Mucosa of descending colon (tissue), 3 donors: ENCODE data around the gene TADA3. TPM values are rescaled to one million over a fixed set of nuclear protein-coding genes. Genes with fewer than 3 reads are reported as not detected.

Source experiments
- ATAC-seq: fragments of 200-7000 bp; cut with Tn5 transposase; one replicate; pipeline ENCODE4 v1.9.1; 2020; ENCODE audit warnings: mild to moderate bottlenecking, moderate library complexity
- DNase-seq, 3 donors: peaks; one replicate each; pipeline ENCODE4 v3.0.0-alpha.2; 2020
- H3K36me3 ChIP-seq: fragments of 200-600 bp; one replicate; pipeline ENCODE4 v1.8.0; 2021; ENCODE audit warnings: low read depth, mild to moderate bottlenecking
- H3K4me1 ChIP-seq: fragments of 200-600 bp; one replicate; pipeline ENCODE4 v1.8.0; 2021; ENCODE audit warnings: low read depth, mild to moderate bottlenecking
- H3K4me3 ChIP-seq: fragments of 200-600 bp; one replicate; pipeline ENCODE4 v1.8.0; 2021; ENCODE audit warnings: mild to moderate bottlenecking
- H3K9me3 ChIP-seq: fragments of 200-600 bp; one replicate; pipeline ENCODE4 v1.8.0; 2021; ENCODE audit warnings: mild to moderate bottlenecking
- intact Hi-C, 2 donors: fragments of 100-400 bp; cut with DNase I in 1 of 2; cut with micrococcal nuclease in 1 of 2; formaldehyde crosslinking; loops; one replicate each; pipeline versions ENCODE4 v1.11.0 to v1.11.1; 2022; cut with DNase I, micrococcal nuclease
- total RNA-seq, 3 donors: library from RNA; stranded (reverse); fragmentation: NEBNext Ultra II Directional in 2 of 3; extraction: Animal tissue kit (Norgen Biotek cat#: 25700) in 2 of 3; gene quantifications; one replicate each; pipeline versions ENCODE4 v1.2.1 to v1.2.4, GENCODE V29; 2021 to 2023
- TF ChIP-seq, protein P1 (sequence below): fragments of 200-600 bp; IDR thresholded peaks from one replicate; pipeline ENCODE4 v1.8.0; 2022; ENCODE audit warnings: antibody characterized with exemption, mild to moderate bottlenecking
- donor health status: DM: no; HTN: no; CAD: no; lungs with moderate emphysema.
- donor health status: DM: no; HTN: no; CAD: no.
- donor health status: DM: no; HTN: yes; CAD: no.

TADA3 gene
- total RNA-seq, 3 donors from 2014 or later = 63.0 to 66.1 (median 63.2) TPM

DNA sequence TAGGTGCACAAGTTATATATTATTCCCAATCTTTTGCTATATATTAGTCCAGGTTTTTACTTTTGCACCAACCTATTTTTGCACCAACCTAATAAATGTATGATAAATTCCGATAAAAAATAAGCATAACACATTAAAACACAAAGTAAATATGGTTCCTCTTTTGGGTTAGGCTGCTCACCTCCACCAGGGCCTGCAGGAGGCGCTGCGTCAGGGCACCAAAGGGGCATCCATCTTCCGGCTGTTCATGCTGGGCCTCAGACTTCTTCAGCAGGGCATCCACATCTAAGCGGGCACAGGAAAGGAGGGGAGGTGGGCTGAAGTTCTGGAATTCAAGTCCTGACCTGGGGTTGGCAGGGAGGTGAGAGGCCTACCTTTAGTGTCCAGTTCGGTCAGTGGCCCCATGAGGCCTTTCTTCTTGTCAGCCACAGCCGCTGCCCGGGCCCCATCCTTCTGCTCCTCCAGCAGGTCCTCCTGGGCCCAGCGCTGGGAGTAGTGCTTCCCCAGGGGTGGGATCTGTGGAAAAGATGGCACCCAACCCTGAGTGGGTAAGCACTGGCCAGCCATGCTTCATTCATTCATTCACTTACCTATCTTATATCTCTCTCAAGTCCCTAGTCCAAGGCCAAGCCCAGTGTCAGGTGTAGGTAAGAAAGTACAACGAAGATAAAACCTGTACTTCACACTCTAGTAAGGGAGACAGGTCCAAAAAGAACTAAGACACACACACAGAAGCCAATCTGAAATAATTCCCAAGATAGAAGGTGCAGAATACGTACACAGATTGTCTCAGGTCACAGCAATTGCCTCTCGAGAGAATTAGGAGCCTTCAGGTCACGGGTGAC is 5.2 kb downstream of the TADA3 start:
- no peak for ATAC-seq
- TF ChIP-seq, protein P1, sequence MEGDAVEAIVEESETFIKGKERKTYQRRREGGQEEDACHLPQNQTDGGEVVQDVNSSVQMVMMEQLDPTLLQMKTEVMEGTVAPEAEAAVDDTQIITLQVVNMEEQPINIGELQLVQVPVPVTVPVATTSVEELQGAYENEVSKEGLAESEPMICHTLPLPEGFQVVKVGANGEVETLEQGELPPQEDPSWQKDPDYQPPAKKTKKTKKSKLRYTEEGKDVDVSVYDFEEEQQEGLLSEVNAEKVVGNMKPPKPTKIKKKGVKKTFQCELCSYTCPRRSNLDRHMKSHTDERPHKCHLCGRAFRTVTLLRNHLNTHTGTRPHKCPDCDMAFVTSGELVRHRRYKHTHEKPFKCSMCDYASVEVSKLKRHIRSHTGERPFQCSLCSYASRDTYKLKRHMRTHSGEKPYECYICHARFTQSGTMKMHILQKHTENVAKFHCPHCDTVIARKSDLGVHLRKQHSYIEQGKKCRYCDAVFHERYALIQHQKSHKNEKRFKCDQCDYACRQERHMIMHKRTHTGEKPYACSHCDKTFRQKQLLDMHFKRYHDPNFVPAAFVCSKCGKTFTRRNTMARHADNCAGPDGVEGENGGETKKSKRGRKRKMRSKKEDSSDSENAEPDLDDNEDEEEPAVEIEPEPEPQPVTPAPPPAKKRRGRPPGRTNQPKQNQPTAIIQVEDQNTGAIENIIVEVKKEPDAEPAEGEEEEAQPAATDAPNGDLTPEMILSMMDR = no peak
- intact Hi-C loops = no loop called here
- Histone ChIP-seq H3K9me3 (no peaks in the 10 kb centered on the region), H3K4me1 (peaks cover 6% of the 10 kb centered on the region), H3K4me3 (no peak overlapping the region), H3K36me3 (no peaks in the 10 kb centered on the region)
- no peak for DNase-seq

DNA sequence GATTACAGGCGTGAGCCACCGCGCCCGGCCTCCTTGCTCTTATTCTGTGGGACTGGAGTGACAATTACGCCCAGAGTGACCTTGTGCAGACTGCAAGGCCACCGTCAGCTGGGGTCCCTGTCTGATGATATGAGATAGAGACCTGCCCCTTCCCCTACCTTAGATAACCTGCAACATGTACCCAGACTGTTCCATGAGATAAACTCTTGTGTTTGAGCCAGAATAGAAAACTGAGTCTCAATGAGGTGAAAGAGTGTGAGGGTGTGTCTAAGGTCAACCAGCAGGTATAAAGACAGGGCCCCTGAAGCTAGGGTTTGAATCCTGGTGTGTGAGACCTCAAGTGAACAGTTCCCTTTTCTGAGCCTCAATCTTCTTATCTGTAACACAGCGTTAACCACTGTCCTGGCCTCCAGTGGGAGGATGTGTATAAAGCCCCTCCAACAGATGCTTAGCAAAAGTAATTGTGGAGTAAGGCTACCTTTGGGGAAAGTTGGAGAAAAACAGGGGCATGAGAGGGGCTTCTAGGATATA is 6.0 kb downstream of the TADA3 start:
- H3K9me3 ChIP-seq = no peaks in the 10 kb centered on the region
- TF ChIP-seq, protein P1 = no peak
- no peaks in the 10 kb centered on the region for H3K36me3 ChIP-seq
- intact Hi-C loops = no loop called here
- H3K4me1 ChIP-seq = no peaks in the 10 kb centered on the region
- no peak overlapping the region for H3K4me3 ChIP-seq
- ATAC-seq = no peak
- no peak for DNase-seq

DNA sequence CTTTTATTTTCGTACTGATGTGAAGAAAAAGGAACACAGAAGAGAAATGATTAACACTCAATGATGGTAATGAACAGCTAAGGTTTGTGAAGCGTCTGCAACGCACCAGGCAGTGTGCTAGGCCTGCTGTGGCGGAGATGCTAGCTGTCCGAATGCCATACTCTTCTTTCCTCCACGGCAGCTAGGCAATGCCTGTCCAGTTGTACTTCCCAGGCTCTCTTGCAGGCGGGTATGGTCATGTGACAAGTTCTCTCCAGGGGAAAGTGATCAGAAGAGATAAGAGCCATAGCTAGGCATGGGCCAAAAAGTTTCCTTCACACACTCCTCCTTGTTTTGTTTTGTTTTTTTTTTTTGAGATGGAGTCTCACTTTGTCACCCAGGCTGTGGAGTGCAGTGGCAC is 6.7 kb downstream of the TADA3 start:
- H3K4me3 ChIP-seq = no peak overlapping the region
- TF ChIP-seq, protein P1 = no peak
- no peaks in the 10 kb centered on the region for H3K36me3 ChIP-seq
- DNase-seq (no peak), ATAC-seq (no peak)
- H3K9me3 ChIP-seq = no peaks in the 10 kb centered on the region
- intact Hi-C loops = no loop called here
- H3K4me1 ChIP-seq = no peaks in the 10 kb centered on the region

DNA sequence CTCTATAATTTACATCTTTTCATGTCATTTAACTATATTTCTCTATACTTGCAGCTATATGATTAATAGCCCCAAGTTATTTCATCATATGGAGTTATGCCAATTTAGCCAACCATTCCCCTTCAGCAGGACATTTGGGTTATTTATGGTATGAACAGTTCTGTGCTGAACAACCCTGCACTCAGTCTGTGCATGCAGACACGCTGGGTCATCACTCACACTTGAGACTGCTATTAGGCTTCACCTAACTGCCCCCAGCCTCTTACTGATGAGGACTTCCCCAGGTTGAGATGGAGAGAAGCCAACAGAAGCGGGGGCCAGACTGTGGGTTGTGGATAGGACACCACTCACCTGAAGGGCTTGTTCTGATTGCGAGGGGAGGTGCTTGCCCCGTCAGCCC is 7.3 kb downstream of the TADA3 start:
- no peak for DNase-seq
- H3K36me3 ChIP-seq = no peaks in the 10 kb centered on the region
- intact Hi-C loops = no loop called here
- H3K4me3 ChIP-seq = no peak overlapping the region
- TF ChIP-seq, protein P1 = no peak
- no peaks in the 10 kb centered on the region for H3K4me1 ChIP-seq
- H3K9me3 ChIP-seq = no peaks in the 10 kb centered on the region
- no peak for ATAC-seq

DNA sequence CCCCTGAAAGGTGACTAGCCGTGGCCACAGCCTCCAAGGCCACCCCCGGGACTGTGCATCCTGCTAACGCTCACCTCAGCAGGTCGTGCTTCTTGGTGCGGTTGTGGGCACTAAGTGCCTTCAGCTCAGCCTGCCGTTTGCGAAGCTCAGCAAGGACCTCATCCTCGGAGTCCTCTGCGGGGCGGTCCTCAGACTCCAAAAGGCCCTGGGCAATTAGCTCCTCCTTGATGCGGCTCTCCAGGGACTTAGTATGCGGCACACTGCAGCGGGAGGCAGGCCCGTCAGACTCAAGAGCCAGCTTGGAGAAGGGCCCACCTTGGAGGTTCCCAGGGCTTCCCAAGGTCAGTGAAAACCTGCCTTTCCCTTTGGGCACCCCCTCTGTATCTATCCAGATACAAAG is 8.3 kb downstream of the TADA3 start:
- Histone ChIP-seq H3K4me1 (peaks cover 3% of the 10 kb centered on the region), H3K9me3 (no peaks in the 10 kb centered on the region), H3K4me3 (no peak overlapping the region), H3K36me3 (no peaks in the 10 kb centered on the region)
- ATAC-seq = no peak
- intact Hi-C loops = no loop called here
- TF ChIP-seq, protein P1 = no peak
- no peak for DNase-seq
